ENCODE data around the gene ACVR1B. TPM values are rescaled to one million over a fixed set of nuclear protein-coding genes. Genes with fewer than 3 reads are reported as not detected.

Gene ACVR1B
- total and polyA plus RNA-seq, 2 experiments from 2014 or later: 2.4 to 7.5 TPM

DNA sequence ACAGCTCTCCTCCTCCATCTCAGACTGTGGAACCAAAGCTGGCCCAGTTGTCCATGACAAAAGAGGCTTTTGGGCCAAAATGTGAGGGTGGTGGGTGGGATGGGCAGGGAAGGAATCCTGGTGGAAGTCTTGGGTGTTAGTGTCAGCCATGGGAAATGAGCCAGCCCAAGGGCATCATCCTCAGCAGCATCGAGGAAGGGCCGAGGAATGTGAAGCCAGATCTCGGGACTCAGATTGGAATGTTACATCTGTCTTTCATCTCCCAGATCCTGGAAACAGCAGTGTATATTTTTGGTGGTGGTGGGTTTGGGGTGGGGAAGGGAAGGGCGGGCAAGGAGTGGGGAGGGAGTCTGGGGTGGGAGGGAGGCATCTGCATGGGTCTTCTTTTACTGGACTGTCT is 43.5 kb downstream of the ACVR1B start:
- Mint-ChIP-seq H3K9me3 (no peaks in the 10 kb centered on the region), H3K27me3 (ENCODE audit: insufficient read depth, low read depth, poor library complexity) (peaks cover 9% of the 10 kb centered on the region), H3K4me3 (no peak overlapping the region), H3K4me1 (peaks cover 10% of the 10 kb centered on the region), H3K27ac (no peak overlapping the region), H3K36me3 (ENCODE audit: low read depth) (peaks cover 26% of the 10 kb centered on the region)
- no peak for DNase-seq (ENCODE audit: low spot score)
- no peaks in the 10 kb centered on the region for H3K79me2 ChIP-seq (replicated peaks; ENCODE audit: insufficient read depth)
- H3K4me2 ChIP-seq: no peak overlapping the region
- no peak overlapping the region for H3K4me3 ChIP-seq
- H3K4me1 ChIP-seq (ENCODE audit: insufficient read depth): no peaks in the 10 kb centered on the region
- TF ChIP-seq, protein P1, sequence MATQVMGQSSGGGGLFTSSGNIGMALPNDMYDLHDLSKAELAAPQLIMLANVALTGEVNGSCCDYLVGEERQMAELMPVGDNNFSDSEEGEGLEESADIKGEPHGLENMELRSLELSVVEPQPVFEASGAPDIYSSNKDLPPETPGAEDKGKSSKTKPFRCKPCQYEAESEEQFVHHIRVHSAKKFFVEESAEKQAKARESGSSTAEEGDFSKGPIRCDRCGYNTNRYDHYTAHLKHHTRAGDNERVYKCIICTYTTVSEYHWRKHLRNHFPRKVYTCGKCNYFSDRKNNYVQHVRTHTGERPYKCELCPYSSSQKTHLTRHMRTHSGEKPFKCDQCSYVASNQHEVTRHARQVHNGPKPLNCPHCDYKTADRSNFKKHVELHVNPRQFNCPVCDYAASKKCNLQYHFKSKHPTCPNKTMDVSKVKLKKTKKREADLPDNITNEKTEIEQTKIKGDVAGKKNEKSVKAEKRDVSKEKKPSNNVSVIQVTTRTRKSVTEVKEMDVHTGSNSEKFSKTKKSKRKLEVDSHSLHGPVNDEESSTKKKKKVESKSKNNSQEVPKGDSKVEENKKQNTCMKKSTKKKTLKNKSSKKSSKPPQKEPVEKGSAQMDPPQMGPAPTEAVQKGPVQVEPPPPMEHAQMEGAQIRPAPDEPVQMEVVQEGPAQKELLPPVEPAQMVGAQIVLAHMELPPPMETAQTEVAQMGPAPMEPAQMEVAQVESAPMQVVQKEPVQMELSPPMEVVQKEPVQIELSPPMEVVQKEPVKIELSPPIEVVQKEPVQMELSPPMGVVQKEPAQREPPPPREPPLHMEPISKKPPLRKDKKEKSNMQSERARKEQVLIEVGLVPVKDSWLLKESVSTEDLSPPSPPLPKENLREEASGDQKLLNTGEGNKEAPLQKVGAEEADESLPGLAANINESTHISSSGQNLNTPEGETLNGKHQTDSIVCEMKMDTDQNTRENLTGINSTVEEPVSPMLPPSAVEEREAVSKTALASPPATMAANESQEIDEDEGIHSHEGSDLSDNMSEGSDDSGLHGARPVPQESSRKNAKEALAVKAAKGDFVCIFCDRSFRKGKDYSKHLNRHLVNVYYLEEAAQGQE (IDR thresholded peaks at IDR 0.05; ENCODE audit: unreplicated experiment): no peak
- TF ChIP-seq NANOG (IDR thresholded peaks at IDR 0.05; ENCODE audit: borderline replicate concordance) (no peak), ZNF331 (CRISPR knock-in tag; IDR thresholded peaks at IDR 0.05; ENCODE audit: low read depth) (no peak), JUNB (IDR thresholded peaks at IDR 0.05; ENCODE audit: unreplicated experiment) (no peak), CREB1 (CRISPR knock-in tag; IDR thresholded peaks at IDR 0.05; ENCODE audit: low read depth) (no peak), EZH2 (IDR thresholded peaks at IDR 0.05; ENCODE audit: low read depth, unreplicated experiment) (no peak), EZH2phosphoT487 (IDR thresholded peaks at IDR 0.05; ENCODE audit: unreplicated experiment) (no peak), POLR2AphosphoS5 (IDR thresholded peaks at IDR 0.05; ENCODE audit: low read depth) (no peak), STAT1 (IDR thresholded peaks at IDR 0.05; ENCODE audit: unreplicated experiment) (no peak), ZNF114 (CRISPR knock-in tag; IDR thresholded peaks at IDR 0.05) (no peak)
- TF ChIP-seq, protein P2, sequence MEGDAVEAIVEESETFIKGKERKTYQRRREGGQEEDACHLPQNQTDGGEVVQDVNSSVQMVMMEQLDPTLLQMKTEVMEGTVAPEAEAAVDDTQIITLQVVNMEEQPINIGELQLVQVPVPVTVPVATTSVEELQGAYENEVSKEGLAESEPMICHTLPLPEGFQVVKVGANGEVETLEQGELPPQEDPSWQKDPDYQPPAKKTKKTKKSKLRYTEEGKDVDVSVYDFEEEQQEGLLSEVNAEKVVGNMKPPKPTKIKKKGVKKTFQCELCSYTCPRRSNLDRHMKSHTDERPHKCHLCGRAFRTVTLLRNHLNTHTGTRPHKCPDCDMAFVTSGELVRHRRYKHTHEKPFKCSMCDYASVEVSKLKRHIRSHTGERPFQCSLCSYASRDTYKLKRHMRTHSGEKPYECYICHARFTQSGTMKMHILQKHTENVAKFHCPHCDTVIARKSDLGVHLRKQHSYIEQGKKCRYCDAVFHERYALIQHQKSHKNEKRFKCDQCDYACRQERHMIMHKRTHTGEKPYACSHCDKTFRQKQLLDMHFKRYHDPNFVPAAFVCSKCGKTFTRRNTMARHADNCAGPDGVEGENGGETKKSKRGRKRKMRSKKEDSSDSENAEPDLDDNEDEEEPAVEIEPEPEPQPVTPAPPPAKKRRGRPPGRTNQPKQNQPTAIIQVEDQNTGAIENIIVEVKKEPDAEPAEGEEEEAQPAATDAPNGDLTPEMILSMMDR (conservative IDR thresholded peaks at IDR 0.05; ENCODE audit: low read depth in 2 of 2): no peak
- TF ChIP-seq, protein P3, sequence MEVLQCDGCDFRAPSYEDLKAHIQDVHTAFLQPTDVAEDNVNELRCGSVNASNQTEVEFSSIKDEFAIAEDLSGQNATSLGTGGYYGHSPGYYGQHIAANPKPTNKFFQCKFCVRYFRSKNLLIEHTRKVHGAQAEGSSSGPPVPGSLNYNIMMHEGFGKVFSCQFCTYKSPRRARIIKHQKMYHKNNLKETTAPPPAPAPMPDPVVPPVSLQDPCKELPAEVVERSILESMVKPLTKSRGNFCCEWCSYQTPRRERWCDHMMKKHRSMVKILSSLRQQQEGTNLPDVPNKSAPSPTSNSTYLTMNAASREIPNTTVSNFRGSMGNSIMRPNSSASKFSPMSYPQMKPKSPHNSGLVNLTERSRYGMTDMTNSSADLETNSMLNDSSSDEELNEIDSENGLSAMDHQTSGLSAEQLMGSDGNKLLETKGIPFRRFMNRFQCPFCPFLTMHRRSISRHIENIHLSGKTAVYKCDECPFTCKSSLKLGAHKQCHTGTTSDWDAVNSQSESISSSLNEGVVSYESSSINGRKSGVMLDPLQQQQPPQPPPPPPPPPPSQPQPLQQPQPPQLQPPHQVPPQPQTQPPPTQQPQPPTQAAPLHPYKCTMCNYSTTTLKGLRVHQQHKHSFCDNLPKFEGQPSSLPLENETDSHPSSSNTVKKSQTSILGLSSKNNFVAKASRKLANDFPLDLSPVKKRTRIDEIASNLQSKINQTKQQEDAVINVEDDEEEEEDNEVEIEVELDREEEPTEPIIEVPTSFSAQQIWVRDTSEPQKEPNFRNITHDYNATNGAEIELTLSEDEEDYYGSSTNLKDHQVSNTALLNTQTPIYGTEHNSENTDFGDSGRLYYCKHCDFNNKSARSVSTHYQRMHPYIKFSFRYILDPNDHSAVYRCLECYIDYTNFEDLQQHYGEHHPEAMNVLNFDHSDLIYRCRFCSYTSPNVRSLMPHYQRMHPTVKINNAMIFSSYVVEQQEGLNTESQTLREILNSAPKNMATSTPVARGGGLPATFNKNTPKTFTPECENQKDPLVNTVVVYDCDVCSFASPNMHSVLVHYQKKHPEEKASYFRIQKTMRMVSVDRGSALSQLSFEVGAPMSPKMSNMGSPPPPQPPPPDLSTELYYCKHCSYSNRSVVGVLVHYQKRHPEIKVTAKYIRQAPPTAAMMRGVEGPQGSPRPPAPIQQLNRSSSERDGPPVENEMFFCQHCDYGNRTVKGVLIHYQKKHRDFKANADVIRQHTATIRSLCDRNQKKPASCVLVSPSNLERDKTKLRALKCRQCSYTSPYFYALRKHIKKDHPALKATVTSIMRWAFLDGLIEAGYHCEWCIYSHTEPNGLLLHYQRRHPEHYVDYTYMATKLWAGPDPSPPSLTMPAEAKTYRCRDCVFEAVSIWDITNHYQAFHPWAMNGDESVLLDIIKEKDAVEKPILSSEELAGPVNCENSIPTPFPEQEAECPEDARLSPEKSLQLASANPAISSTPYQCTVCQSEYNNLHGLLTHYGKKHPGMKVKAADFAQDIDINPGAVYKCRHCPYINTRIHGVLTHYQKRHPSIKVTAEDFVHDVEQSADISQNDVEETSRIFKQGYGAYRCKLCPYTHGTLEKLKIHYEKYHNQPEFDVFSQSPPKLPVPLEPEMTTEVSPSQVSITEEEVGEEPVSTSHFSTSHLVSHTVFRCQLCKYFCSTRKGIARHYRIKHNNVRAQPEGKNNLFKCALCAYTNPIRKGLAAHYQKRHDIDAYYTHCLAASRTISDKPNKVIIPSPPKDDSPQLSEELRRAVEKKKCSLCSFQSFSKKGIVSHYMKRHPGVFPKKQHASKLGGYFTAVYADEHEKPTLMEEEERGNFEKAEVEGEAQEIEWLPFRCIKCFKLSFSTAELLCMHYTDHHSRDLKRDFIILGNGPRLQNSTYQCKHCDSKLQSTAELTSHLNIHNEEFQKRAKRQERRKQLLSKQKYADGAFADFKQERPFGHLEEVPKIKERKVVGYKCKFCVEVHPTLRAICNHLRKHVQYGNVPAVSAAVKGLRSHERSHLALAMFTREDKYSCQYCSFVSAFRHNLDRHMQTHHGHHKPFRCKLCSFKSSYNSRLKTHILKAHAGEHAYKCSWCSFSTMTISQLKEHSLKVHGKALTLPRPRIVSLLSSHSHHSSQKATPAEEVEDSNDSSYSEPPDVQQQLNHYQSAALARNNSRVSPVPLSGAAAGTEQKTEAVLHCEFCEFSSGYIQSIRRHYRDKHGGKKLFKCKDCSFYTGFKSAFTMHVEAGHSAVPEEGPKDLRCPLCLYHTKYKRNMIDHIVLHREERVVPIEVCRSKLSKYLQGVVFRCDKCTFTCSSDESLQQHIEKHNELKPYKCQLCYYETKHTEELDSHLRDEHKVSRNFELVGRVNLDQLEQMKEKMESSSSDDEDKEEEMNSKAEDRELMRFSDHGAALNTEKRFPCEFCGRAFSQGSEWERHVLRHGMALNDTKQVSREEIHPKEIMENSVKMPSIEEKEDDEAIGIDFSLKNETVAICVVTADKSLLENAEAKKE (CRISPR knock-in tag; IDR thresholded peaks at IDR 0.05): no peak
- TF ChIP-seq, protein P4, sequence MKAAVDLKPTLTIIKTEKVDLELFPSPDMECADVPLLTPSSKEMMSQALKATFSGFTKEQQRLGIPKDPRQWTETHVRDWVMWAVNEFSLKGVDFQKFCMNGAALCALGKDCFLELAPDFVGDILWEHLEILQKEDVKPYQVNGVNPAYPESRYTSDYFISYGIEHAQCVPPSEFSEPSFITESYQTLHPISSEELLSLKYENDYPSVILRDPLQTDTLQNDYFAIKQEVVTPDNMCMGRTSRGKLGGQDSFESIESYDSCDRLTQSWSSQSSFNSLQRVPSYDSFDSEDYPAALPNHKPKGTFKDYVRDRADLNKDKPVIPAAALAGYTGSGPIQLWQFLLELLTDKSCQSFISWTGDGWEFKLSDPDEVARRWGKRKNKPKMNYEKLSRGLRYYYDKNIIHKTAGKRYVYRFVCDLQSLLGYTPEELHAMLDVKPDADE (IDR thresholded peaks at IDR 0.05): no peak
- no peak overlapping the region for H3K27ac ChIP-seq (ENCODE audit: low read depth)
- 0 out of 2 replicates have a peak, but pooled peaks cover 6% of the 10 kb centered on the region for H3K36me3 ChIP-seq (ENCODE audit: insufficient read depth)
- H3F3A ChIP-seq (replicated peaks; ENCODE audit: low read depth): no peaks in the 10 kb centered on the region
- no peak for ATAC-seq
- H3K27me3 ChIP-seq (ENCODE audit: insufficient read depth): no peaks in the 10 kb centered on the region
- no peaks in the 10 kb centered on the region; the same call in 1 of the 2 replicates for H4K20me1 ChIP-seq (replicated peaks; ENCODE audit: insufficient read depth)
- H2AFZ ChIP-seq: no peak overlapping the region
- no peaks in the 10 kb centered on the region for H3K9me2 ChIP-seq (ENCODE audit: insufficient read depth)

All from GM23338 (cell line).